Aorta (tissue), 5 donors: ENCODE results near the gene DGKG. TPM values are rescaled to one million over a fixed set of nuclear protein-coding genes. Genes with fewer than 3 reads are reported as not detected.

ENCODE experiments used
- ATAC-seq: fragments of 200-7000 bp; cut with Tn5 transposase; one replicate; pipeline ENCODE4 v1.9.1; 2022; ENCODE audit warnings: moderate library complexity; ENCODE audit not compliant: low FRiP score
- DNase-seq, 2 donors: peaks; one replicate each; pipeline ENCODE4 v3.0.0-alpha.2; 2020
- H3K27ac ChIP-seq, 2 donors: one replicate each; pipeline ENCODE4 v1.5.1; 2013; ENCODE audit warnings: low read length in 2 of 2, mild to moderate bottlenecking in 2 of 2, moderate library complexity in 2 of 2, control low read depth in 1 of 2, inconsistent platforms in 1 of 2, low read depth in 1 of 2
- H3K27me3 ChIP-seq, 2 donors: one replicate each; pipeline ENCODE4 v1.6.1; 2013; ENCODE audit warnings: control low read depth in 1 of 2, low read length in 1 of 2, mild to moderate bottlenecking in 1 of 2, moderate library complexity in 1 of 2; ENCODE audit not compliant: insufficient read depth in 2 of 2, control insufficient read depth in 1 of 2
- H3K36me3 ChIP-seq, 2 donors: one replicate each; pipeline ENCODE4 v1.6.1; 2013; ENCODE audit warnings: control low read depth in 1 of 2, low read length in 1 of 2, mild to moderate bottlenecking in 1 of 2; ENCODE audit not compliant: insufficient read depth in 2 of 2, control insufficient read depth in 1 of 2
- H3K4me1 ChIP-seq, 2 donors: one replicate each; pipeline ENCODE4 v1.6.1; 2013; ENCODE audit warnings: low read length in 2 of 2, control low read depth in 1 of 2, mild to moderate bottlenecking in 1 of 2, moderate library complexity in 1 of 2; ENCODE audit not compliant: insufficient read depth in 2 of 2, control insufficient read depth in 1 of 2
- H3K4me3 ChIP-seq, 2 donors: one replicate each; pipeline ENCODE4 v1.5.1; 2013; ENCODE audit warnings: low read length in 2 of 2, control low read depth in 1 of 2, mild to moderate bottlenecking in 1 of 2
- H3K9me3 ChIP-seq: one replicate; pipeline ENCODE4 v1.6.1; 2013; ENCODE audit warnings: mild to moderate bottlenecking, low read length; ENCODE audit not compliant: control insufficient read depth
- WGBS, 2 donors: extraction: QIAGEN DNeasy Blood & Tissue Kit; methylation state at CpG; one replicate each; pipeline ENCODE4 v1.1.7; 2013; 5-methylcytosine and 5-hydroxymethylcytosine counted together
- intact Hi-C, 2 donors: fragments of 100-400 bp; cut with DNase I; formaldehyde crosslinking; loops; one replicate each; pipeline versions ENCODE4 v1.14.2 to v1.15.0; 2022
- polyA plus RNA-seq, 2 donors: library from polyadenylated mRNA; stranded (reverse); fragments of 200-250 nt; gene quantifications; one replicate each; pipeline ENCODE4 v1.2.3, GENCODE V29; 2013
- total RNA-seq, 2 donors: library from RNA; stranded (reverse); fragmentation: NEBNext Ultra II Directional; extraction: Animal tissue kit (Norgen Biotek cat#: 25700); gene quantifications; one replicate each; pipeline ENCODE4 v1.2.1, GENCODE V29; 2021
- donor health status: healthy with polysubstance abuse.
- donor health status: Bipolar disorder and iron deficiency.
- donor health status: DM: no; HTN: no; CAD: no.
- donor health status: DM: no; HTN: no; CAD: no.
- donor health status: DM: yes; HTN: yes; CAD: no.

DGKG gene
- total and polyA plus RNA-seq, 4 donors, result 0.95 to 37.1 (median 7.4) TPM

- Histone ChIP-seq H3K9me3 (no peaks in the 10 kb centered on the region), H3K36me3 (peaks cover 0 to 2% of the 10 kb centered on the region in 2 donors), H3K4me1 (no peaks in the 10 kb centered on the region), H3K27ac (peak overlapping the region in 1 of 2 donors; percentile 52), H3K27me3 (no peaks in the 10 kb centered on the region), H3K4me3 (no peak overlapping the region)
- intact Hi-C loops, result no loop called here
- WGBS, 2 donors, result 59 to 62% methylated on average over 15 of the region's 15 CpGs
- DNase-seq (no peak), ATAC-seq (peak; percentile 34)
Observed at GRCh38 chr3:186221760-186222378, 140.2 kb downstream of the DGKG start.

DNA sequence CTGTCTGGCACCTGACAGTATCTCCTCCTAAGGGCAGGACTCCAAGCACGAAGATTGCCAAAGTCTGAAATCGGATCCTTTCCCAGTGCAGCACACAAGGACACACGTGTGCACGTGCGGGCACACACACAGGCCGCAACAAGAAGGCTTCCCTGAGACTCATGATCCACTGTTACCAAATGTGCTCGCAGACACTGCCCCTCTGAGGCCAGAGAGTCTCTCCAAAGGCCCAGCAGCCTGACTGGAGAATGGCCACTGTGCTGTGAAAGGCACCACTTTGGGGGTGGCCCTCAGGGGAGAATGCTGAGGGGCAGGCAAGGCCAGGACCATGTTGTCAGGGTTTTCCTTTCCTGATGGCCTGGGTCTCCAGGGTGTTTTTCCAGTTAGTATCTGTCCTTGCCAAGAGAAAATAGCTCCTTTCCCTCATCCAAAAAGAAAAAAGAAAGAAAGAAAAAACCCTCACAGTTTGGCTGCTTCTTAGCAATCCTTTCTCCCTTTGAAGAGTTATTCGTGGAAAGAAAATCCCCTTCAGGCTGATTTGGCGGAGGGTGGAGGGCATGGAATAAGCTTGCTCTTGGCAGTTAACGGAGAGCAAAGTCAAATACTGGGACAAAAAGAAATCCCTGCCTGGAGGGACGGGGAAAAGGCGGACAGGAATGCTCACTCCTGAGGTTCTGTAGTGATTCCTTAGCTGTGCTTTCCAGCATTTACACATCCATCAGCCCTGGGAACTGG is 141.0 kb downstream of the DGKG start:
- 10 to 18% methylated on average over 12 of the region's 12 CpGs for WGBS, 2 donors
- intact Hi-C loops, result no loop called here
- Histone ChIP-seq H3K27me3 (no peaks in the 10 kb centered on the region), H3K9me3 (no peaks in the 10 kb centered on the region), H3K4me1 (no peaks in the 10 kb centered on the region), H3K36me3 (peaks cover 0 to 2% of the 10 kb centered on the region in 2 donors), H3K27ac (peak overlapping the region in 1 of 2 donors; percentile 52), H3K4me3 (no peak overlapping the region)
- DNase-seq (no peak), ATAC-seq (peak; percentile 71)

- ATAC-seq (no peak), DNase-seq (no peak)
- Histone ChIP-seq H3K27ac (peak overlapping the region in 1 of 2 donors; percentile 5), H3K4me3 (no peak overlapping the region), H3K9me3 (no peaks in the 10 kb centered on the region), H3K36me3 (no peaks in the 10 kb centered on the region), H3K27me3 (no peaks in the 10 kb centered on the region), H3K4me1 (no peaks in the 10 kb centered on the region)
- 91 to 92% methylated on average over 6 of the region's 6 CpGs for WGBS, 2 donors
- intact Hi-C loops, result no loop called here
Observed at GRCh38 chr3:186220365-186220764, 141.7 kb downstream of the DGKG start.

DNA sequence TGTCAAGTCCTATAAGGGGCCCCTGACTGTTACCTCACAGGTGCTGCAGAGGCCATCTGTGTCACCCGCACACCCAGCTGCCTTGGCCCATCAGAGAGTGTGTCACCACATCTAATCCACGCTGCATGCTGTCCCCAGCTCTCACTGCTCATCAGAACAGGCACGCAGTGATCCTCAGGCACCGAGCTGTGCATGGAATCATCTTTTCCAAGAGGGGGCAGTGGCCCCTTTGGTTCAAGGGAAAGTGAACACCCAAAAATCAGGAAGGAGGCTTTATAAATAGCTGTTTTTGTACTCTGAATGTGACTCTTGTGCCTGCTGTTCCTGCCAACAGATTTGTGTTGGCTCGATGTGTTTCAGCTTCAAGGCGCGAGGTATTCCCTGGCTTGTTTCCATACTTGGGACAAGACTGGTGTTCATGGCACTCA is 142.8 kb downstream of the DGKG start:
- WGBS, 2 donors, result 33 to 35% methylated on average over 7 of the region's 7 CpGs
- Histone ChIP-seq H3K4me1 (no peaks in the 10 kb centered on the region), H3K36me3 (no peaks in the 10 kb centered on the region), H3K4me3 (no peak overlapping the region), H3K27ac (no peak overlapping the region), H3K27me3 (no peaks in the 10 kb centered on the region), H3K9me3 (no peaks in the 10 kb centered on the region)
- intact Hi-C loops, result no loop called here
- ATAC-seq, result no peak
- DNase-seq, result no peak

- Histone ChIP-seq H3K9me3 (no peaks in the 10 kb centered on the region), H3K4me3 (no peak overlapping the region), H3K27me3 (no peaks in the 10 kb centered on the region), H3K4me1 (no peaks in the 10 kb centered on the region), H3K27ac (no peak overlapping the region), H3K36me3 (no peaks in the 10 kb centered on the region)
- 94 to 96% methylated on average over 8 of the region's 8 CpGs for WGBS, 2 donors
- ATAC-seq (no peak), DNase-seq (no peak)
- intact Hi-C loops, result no loop called here
Observed at GRCh38 chr3:186218421-186218820, 143.6 kb downstream of the DGKG start.

- DNase-seq (no peak), ATAC-seq (no peak)
- Histone ChIP-seq H3K27ac (no peak overlapping the region), H3K36me3 (no peaks in the 10 kb centered on the region), H3K4me1 (no peaks in the 10 kb centered on the region), H3K4me3 (no peak overlapping the region), H3K9me3 (no peaks in the 10 kb centered on the region), H3K27me3 (no peaks in the 10 kb centered on the region)
- intact Hi-C loops, result no loop called here
- WGBS, 2 donors, result 93% methylated on average over 1 of the region's 1 CpG
Observed at GRCh38 chr3:186217820-186218164, 144.2 kb downstream of the DGKG start.

DNA sequence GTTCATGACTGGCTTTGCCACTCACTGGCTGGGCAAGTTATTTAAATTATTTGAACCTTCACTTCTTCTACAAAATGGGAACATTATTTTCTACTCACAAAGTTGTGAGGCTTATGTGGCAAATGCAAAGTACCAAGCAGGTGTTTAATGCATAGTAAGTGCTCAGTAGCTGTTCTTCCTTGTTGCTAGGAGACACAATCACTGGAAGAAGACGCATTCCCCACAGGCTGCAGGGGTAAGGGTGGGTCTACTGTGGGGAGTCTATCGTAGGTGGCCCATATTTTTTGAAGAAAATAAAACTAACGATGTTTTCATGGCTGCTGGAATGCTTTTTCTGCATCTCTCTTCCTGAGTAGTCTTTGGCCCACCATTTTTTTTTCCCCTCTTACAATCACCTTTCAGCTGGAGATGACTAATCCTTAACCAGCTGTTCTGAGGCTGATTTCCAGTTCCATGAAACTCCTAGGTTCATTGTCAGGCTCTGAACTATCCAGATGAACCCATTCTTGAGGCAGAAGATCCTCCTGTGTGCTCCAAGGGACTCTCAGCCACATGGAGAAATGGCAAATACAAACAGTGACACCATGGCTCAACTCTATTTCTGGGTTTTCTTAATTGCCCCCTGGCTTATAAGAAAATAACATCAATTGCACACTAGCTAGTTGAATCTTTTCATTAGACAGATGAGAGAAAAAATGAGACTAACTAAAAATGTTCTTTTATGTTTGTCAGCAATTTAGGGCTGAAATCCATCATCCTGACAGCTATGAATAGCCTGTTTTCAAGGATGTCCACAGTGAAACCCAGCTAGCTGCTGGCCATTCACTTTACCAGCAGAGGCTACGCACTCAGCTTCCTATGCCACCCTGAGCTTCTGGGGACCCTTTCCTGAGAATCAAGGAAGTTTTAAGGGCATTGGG is 144.9 kb downstream of the DGKG start:
- intact Hi-C loops, result no loop called here
- H3K4me3 ChIP-seq, result no peak overlapping the region
- H3K27me3 ChIP-seq, result no peaks in the 10 kb centered on the region
- 91 to 98% methylated on average over 4 of the region's 4 CpGs for WGBS, 2 donors
- no peak overlapping the region for H3K27ac ChIP-seq
- DNase-seq, result no peak
- no peaks in the 10 kb centered on the region for H3K9me3 ChIP-seq
- no peaks in the 10 kb centered on the region for H3K36me3 ChIP-seq
- no peaks in the 10 kb centered on the region for H3K4me1 ChIP-seq
- no peak for ATAC-seq

DNA sequence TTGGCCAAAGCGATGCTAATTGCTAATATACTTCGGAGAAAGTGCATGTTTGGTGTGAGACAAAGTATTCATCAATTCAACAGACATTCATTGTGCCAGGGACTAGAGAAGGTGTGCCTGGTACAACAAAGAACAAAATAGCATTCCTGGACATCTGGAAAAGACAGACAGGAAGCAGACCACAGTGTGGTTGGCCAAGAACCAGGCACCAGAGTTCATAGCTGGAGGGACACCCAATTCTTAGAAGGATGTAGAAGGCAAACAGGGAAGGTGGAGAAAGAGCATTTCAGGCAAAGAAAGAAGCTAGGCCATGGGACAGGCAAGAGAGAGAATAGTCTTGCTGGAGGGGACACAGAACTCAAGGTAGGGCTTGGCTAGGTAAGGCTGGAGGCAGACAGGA is 147.4 kb downstream of the DGKG start:
- Histone ChIP-seq H3K27ac (no peak overlapping the region), H3K27me3 (no peaks in the 10 kb centered on the region), H3K9me3 (no peaks in the 10 kb centered on the region), H3K36me3 (no peaks in the 10 kb centered on the region), H3K4me1 (no peaks in the 10 kb centered on the region), H3K4me3 (no peak overlapping the region)
- DNase-seq (no peak), ATAC-seq (no peak)
- 96 to 97% methylated on average over 2 of the region's 2 CpGs for WGBS, 2 donors
- intact Hi-C loops, result no loop called here
